D721Med (cell line): ENCODE measurements around the gene PCDH9.
"Not testable (repeated sequence)": the region's sequence is repeated elsewhere in the genome, so short reads cannot be mapped to it uniquely, and the experiment has no call there.

Source experiments
- DNase-seq: peaks from one replicate; pipeline ENCODE4 v3.0.0; 2011; ENCODE audit warnings: low spot score; ENCODE audit not compliant: insufficient read length
- FAIRE-seq: peaks from 2 replicates; lab custom pipeline; 2011; peaks lifted over from hg19 to GRCh38; lab: Jason Lieb, UNC
- CTCF ChIP-seq: IDR thresholded peaks from 2 replicates; pipeline ENCODE4 v1.5.1; 2012; ENCODE audit warnings: mild to moderate bottlenecking, control low read depth; ENCODE audit not compliant: insufficient read depth; ENCODE audit errors: missing control alignments

Gene PCDH9

GRCh38 chr13:66895320-66895719, 334.8 kb downstream of the PCDH9 start:
- no peak for DNase-seq
- TF ChIP-seq CTCF: no peak
- no peak for FAIRE-seq

- no peak for TF ChIP-seq CTCF
- no peak for DNase-seq
- no peak for FAIRE-seq
Measured at GRCh38 chr13:66888698-66889097, 341.4 kb downstream of the PCDH9 start.

DNA sequence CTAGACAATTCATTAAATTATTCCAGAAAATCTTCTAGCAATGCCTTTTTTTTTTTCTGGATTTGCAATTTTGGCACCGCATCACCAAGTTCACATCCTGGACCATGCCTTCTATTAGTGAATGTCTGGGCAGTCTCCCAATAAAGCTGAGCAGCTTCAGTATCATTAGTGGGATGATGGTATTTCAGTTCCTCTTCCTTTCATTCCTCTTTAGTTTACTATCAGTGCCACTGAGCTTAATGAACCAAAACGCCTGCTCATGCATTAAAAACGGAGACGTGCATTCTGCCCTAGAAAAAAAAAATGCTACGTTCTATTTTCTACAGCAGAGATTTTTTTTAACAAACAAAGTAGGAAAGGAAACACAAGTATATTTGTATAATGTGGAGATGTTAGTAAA, 343.0 kb downstream of the PCDH9 start:
- no peak for FAIRE-seq

GRCh38 chr13:66886264-66886663, 343.9 kb downstream of the PCDH9 start:
- FAIRE-seq: no peak
- DNase-seq: no peak
- TF ChIP-seq CTCF: no peak

More for the DNA sequence above, 343.0 kb downstream of the PCDH9 start:
- DNase-seq: no peak
- TF ChIP-seq CTCF: no peak

- not testable (repeated sequence) for FAIRE-seq, DNase-seq
Measured at GRCh38 chr13:66881170-66881569, 349.0 kb downstream of the PCDH9 start.

DNA sequence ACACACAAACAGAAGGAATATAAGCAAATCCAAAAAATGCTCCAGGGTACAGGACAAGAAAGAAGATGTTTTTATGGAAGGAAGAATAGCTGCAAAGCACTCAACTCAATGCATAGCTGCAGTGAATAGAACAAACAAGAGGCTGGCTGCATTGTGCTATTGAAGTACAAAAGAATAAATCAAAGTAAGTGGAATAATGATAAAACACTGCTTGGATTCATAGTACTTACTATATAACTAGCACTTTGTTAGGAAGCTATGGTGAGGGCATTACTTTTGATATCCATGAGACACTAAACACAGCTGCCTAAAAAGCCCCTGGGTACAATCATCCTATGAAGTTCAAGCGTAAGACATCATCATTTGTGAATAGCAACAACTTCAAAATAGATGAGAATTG, 350.1 kb downstream of the PCDH9 start:
- FAIRE-seq: no peak
- DNase-seq: no peak
- no peak for TF ChIP-seq CTCF

DNA sequence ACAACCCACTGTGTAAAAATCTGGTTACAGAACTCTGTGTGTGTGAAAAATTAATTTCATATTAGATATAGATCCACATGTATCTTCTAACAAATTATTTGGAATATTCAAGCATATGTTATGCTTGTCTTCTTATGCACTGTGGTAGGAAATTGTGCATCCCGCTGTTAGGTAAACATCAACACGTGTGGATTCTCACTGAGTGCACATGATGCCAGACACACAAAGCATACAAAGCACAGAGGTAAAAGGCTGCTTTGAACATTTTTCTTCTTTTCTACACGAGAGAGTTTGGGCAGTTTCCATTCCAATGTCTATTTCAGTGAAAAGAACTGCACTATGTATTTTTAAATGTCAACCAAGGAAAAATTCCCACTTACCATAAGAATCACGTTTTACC, 354.9 kb downstream of the PCDH9 start:
- DNase-seq (no peak), FAIRE-seq (no peak)
- no peak for TF ChIP-seq CTCF

GRCh38 chr13:66864627-66865026, 365.5 kb downstream of the PCDH9 start:
- FAIRE-seq: no peak
- TF ChIP-seq CTCF: no peak
- DNase-seq: no peak
